HG03342 (cell line): ENCODE measurements around the gene PFN4.

Source experiments
- ATAC-seq: cut with Tn5 transposase; IDR thresholded peaks from one replicate; pipeline ENCODE4 v1.9.1; 2021; ENCODE audit warnings: mild to moderate bottlenecking, moderate library complexity; ENCODE audit not compliant: unreplicated experiment

PFN4 gene

GRCh38 chr2:24082787-24083566 lies 40.2 kb downstream of the PFN4 start:
- ATAC-seq, result no peak

DNA sequence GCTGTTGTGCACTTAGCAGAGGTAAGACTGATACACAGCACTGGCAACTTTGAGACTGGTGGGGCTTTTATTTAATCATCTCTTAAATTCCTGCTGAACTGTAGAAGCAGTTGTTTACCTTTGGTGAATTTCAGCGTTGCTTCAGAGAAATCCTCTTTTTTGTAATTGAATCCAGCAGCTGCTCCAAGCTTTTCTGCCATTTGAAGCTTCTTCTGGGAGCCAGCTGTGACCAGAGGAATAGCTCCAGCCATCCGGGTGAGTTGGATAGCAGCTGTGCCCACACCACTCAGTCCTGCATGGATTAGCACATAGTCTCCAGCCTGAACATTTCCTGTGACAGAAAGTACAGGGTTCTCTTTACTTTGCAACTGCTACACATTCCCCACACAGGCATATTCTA lies 42.4 kb downstream of the PFN4 start:
- ATAC-seq, result no peak

- ATAC-seq, result no peak
Measured at GRCh38 chr2:24077879-24078278, 45.3 kb downstream of the PFN4 start.

- ATAC-seq, result no peak
Measured at GRCh38 chr2:24077535-24077877, 45.6 kb downstream of the PFN4 start.

- peak; percentile 9 for ATAC-seq
Measured at GRCh38 chr2:24076849-24077534, 46.1 kb downstream of the PFN4 start.

- peak; percentile 93 for ATAC-seq
Measured at GRCh38 chr2:24075915-24076848, 47.0 kb downstream of the PFN4 start, which contains the start of gene SF3B6. Gene SF3B6 (minus strand): TSS chr2:24076326. CDS start chr2:24076229, 97 bp downstream.

GRCh38 chr2:24075259-24075658 lies 47.9 kb downstream of the PFN4 start:
- no peak for ATAC-seq

- ATAC-seq, result no peak
Measured at GRCh38 chr2:24073816-24074215, 49.3 kb downstream of the PFN4 start.

DNA sequence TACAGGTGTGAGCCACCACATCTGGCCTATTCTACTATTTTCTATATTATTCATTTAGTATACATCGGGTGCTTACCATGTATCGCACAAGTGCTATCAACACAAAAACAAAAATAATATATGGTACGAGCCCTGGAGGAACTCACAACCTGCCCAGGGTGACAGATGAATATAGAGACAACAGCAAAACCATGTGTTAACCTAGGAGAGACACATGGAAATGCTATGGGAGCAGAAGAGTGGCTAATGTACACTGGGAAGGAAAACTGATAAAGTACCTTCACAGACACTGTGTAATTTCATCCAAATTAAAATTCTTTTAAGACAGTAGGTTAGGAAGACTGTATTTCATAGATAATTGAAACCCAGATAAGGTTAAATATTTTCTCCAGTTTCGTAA lies 50.9 kb downstream of the PFN4 start:
- ATAC-seq, result no peak

DNA sequence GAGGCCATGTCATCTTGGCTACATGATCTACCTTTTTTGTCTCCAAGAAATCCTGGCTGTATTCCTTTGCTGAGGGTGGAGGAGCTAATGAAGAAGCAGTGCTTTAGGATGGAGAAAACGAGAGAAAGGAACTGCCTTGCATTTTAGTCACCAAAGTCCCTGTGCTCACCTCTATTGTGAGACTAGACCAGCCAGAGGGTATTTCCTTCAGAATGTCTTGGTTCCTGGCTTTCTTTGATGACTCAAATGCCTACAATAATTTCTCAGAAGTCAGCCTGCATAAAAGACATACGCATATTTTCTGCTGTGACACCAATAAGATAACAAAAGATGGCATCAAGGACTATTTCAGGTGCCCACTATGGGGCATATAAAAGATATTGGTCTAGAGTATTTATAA lies 57.8 kb downstream of the PFN4 start:
- no peak for ATAC-seq
